Endothelial cell of umbilical vein (primary cell): ENCODE data around the gene SIDT1.

Source experiments
- EZH2 ChIP-seq: IDR thresholded peaks from 2 replicates; pipeline ENCODE4 v1.6.1; 2012; ENCODE audit warnings: borderline replicate concordance, low read depth, mild to moderate bottlenecking, moderate library complexity, low read length, inconsistent platforms; ENCODE audit not compliant: severe bottlenecking
- FOS ChIP-seq: IDR thresholded peaks from 2 replicates; pipeline ENCODE4 v1.6.1; 2011; ENCODE audit warnings: mild to moderate bottlenecking, low read length, moderate library complexity, borderline replicate concordance; ENCODE audit not compliant: insufficient read depth
- GATA2 ChIP-seq: IDR thresholded peaks from 2 replicates; pipeline ENCODE4 v1.7.0; 2011; ENCODE audit warnings: low read depth, mild to moderate bottlenecking, moderate library complexity, mixed read lengths, low read length; ENCODE audit not compliant: insufficient read length, insufficient read depth
- JUN ChIP-seq: IDR thresholded peaks from 2 replicates; pipeline ENCODE4 v1.6.1; 2011; ENCODE audit warnings: borderline replicate concordance, low read depth; ENCODE audit not compliant: insufficient read length, insufficient read depth
- MYC ChIP-seq: IDR thresholded peaks from one replicate; pipeline ENCODE4 v1.6.1; 2011; ENCODE audit warnings: mild to moderate bottlenecking, low read depth, low read length
- POLR2A ChIP-seq: IDR thresholded peaks from 2 replicates; pipeline ENCODE4 v1.6.1; 2012; ENCODE audit warnings: low read depth, mild to moderate bottlenecking, control low read depth, low read length
- POLR2AphosphoS5 ChIP-seq: IDR thresholded peaks from 2 replicates; pipeline ENCODE4 v1.6.1; 2012; ENCODE audit warnings: low read depth, mild to moderate bottlenecking, control low read depth, low read length, moderate library complexity; ENCODE audit not compliant: insufficient read depth
- TF ChIP-seq, protein P1 (sequence below), 2 donors: IDR thresholded peaks; 1 replicate in 1 of 2; 2 replicates in 1 of 2; pipeline ENCODE4 v1.5.1; 2011; ENCODE audit warnings: low read length in 2 of 2, mild to moderate bottlenecking in 2 of 2, moderate library complexity in 2 of 2, control low read depth in 1 of 2, inconsistent platforms in 1 of 2, low read depth in 1 of 2; ENCODE audit not compliant: insufficient read depth in 1 of 2; ENCODE audit errors: extremely low read depth in 1 of 2
- TF ChIP-seq, protein P2 (sequence below): IDR thresholded peaks from 2 replicates; pipeline ENCODE4 v1.6.1; 2011; ENCODE audit not compliant: insufficient read depth, insufficient read length

DNA sequence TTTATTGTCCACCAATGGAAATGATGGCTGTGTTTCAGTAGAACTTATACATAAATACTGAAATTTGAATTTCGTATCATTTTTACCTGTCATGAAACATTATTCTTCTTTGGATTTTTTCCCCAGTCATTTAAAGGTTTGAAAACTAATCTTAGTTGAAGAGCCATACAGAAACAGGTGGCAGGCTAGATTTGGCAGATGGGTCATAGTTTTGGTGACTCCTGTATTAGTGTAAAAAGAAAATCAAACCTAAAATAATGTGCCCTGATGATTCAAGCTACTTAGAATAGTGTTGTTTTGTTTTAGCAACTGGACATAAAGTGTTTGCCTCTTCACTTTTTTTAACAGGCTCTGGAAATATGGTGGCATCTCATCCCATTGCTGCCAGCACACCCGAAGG, 68.9 kb downstream of the SIDT1 start:
- TF ChIP-seq POLR2AphosphoS5 (no peak), JUN (no peak), POLR2A (no peak), GATA2 (no peak), EZH2 (no peak), FOS (no peak), MYC (no peak)
- TF ChIP-seq, protein P1, sequence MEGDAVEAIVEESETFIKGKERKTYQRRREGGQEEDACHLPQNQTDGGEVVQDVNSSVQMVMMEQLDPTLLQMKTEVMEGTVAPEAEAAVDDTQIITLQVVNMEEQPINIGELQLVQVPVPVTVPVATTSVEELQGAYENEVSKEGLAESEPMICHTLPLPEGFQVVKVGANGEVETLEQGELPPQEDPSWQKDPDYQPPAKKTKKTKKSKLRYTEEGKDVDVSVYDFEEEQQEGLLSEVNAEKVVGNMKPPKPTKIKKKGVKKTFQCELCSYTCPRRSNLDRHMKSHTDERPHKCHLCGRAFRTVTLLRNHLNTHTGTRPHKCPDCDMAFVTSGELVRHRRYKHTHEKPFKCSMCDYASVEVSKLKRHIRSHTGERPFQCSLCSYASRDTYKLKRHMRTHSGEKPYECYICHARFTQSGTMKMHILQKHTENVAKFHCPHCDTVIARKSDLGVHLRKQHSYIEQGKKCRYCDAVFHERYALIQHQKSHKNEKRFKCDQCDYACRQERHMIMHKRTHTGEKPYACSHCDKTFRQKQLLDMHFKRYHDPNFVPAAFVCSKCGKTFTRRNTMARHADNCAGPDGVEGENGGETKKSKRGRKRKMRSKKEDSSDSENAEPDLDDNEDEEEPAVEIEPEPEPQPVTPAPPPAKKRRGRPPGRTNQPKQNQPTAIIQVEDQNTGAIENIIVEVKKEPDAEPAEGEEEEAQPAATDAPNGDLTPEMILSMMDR (IDR thresholded peaks at IDR 0.05; ENCODE audit: extremely low read depth in 1 of 2, insufficient read depth in 1 of 2, low read depth in 1 of 2, low read length in 2 of 2) = no peak
- TF ChIP-seq, protein P2, sequence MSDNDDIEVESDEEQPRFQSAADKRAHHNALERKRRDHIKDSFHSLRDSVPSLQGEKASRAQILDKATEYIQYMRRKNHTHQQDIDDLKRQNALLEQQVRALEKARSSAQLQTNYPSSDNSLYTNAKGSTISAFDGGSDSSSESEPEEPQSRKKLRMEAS = no peak
